Brain pericyte (primary cell): ENCODE measurements around the gene ZBTB5.
"Not testable (repeated sequence)": the region's sequence is repeated elsewhere in the genome, so short reads cannot be mapped to it uniquely, and the experiment has no call there.

Experiments
- DNase-seq: peaks from one replicate; pipeline ENCODE4 v3.0.0-alpha.2; 2012; ENCODE audit warnings: low read depth, low spot score

Gene ZBTB5

DNA sequence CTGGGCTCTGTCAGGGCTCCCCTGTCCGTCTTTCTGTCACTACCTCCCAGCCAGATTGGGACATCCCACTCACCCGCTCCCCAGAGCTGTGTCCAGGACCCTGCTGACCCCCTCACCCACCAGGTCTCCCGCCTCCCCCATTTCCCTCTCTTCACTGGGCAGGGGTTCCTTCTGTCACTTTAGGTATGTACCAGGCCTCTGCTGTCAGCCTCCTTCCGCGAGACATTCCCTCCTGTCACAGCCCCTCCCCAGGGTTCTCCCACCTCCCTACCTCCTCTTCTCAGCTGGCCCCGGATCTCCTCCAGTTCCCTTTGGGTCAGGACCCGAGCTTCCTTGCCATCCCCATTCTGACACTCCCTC, 21.0 kb upstream of the ZBTB5 start:
- DNase-seq: no peak

GRCh38 chr9:37485389-37486255, 20.4 kb upstream of the ZBTB5 start, which contains the start of gene POLR1E:
Gene POLR1E, plus strand, starts transcription at chr9:37485948. Its CDS starts 100 bp downstream, at chr9:37486048.
- peak; percentile 68 for DNase-seq

DNA sequence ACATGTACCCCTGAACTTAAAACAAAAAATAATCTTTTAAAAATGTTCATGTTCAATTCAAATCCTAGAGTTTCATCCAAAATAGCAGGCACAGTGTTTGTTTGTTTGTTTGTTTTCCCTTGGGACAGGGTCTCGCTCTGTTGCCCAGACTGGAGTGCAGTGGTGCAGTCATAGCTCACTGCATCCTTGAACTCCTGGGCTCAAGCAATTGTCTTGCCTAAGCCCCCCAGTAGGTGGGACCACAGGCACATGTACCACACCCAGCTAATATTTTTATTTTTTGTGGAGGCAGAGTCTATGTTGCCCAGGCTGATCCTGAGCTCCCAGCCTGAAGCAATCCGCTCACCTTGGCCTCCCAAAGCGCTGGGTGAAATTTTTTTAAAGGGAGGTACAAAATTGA, 15.5 kb upstream of the ZBTB5 start:
- DNase-seq: no peak

DNA sequence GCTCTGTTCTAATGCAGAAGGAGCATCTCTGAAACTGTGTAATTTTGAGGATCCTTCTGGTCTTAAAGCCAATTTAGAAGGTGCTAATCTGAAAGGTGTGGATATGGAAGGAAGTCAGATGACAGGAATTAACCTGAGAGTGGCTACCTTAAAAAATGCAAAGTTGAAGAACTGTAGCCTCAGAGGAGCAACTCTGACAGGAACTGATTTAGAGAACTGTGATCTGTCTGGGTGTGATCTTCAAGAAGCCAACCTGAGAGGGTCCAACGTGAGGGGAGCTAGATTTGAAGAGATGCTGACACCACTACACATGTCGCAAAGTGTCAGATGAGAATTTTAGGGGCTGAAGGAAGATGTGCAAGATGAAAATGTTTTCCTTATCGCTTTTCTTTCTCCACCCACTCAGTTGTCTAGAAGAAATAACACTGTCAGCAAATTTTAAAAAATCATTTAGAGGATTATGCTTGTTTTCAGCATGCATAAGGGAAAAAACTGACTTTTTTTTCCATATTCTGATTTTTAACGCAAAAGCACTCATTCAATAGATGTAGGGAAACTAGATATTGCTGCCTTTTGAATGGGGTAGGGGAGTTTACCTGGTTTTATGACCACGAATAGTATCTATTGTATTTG, 12.9 kb upstream of the ZBTB5 start:
- not testable (repeated sequence) for DNase-seq

- not testable (repeated sequence) for DNase-seq
These were observed 12.2 kb upstream of the ZBTB5 start for GRCh38 chr9:37477443-37477842.

- no peak for DNase-seq
These were observed 11.7 kb upstream of the ZBTB5 start for GRCh38 chr9:37476930-37477329.

GRCh38 chr9:37474438-37474837, 9.2 kb upstream of the ZBTB5 start:
- DNase-seq: no peak

GRCh38 chr9:37473982-37474381, 8.7 kb upstream of the ZBTB5 start:
- not testable (repeated sequence) for DNase-seq

- peak; percentile 42 for DNase-seq
These were observed 6.9 kb upstream of the ZBTB5 start for GRCh38 chr9:37471942-37472684.

DNA sequence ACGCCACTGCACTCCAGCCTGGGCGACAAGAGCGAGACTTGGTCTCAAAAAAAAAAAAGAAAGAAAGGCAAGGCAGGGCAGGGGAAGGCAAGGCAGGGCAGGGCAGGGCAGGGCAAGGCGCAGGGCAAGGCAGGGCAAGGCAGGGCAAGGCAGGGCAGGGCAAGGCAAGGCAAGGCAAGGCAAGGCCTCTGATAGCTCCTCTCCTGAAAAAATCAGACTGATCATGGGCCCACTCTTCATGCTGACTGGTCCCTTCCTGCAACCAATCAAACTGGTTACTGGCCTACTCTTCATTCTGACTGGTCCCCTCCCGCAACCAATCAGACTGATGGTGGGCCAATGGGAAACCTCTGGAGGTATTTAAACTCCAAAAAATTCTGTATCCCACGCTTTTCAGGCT, 3.4 kb upstream of the ZBTB5 start:
- no peak for DNase-seq

GRCh38 chr9:37467530-37467929, 2.3 kb upstream of the ZBTB5 start:
- DNase-seq: not testable (repeated sequence)

DNA sequence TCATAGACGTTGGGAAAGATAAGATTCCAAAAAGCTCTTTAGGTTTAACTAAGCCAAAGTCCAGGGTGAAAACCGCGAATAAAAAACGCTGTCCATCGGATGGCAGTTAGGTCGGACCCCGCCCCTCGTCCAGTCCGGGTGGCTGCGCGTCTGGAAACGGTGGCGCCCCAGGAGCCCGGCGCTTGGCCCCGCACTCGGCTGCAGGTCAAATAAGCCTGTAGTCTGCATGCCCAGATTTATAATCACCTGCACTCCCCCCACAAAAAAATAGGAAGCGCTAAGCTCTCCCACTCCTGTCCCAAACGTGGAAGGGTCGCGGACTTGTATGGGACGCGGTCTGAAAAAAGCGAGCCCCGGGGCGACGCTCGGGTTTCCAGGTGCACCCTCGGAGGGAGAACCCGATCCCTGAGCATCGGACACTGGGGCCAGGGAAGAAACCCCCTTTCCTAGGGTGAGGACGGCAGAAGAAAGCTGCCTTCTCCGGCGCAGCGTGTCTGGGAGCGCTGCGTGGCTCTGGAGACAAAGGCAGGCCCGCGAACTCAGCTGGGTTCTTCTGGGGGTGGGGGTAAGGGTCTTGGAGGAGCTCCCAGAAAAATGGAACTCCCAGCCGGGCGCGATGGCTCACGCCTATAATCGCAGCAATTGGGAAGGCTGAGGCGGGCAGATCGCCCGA, 923 bp upstream of the ZBTB5 start:
- DNase-seq: no peak

DNA sequence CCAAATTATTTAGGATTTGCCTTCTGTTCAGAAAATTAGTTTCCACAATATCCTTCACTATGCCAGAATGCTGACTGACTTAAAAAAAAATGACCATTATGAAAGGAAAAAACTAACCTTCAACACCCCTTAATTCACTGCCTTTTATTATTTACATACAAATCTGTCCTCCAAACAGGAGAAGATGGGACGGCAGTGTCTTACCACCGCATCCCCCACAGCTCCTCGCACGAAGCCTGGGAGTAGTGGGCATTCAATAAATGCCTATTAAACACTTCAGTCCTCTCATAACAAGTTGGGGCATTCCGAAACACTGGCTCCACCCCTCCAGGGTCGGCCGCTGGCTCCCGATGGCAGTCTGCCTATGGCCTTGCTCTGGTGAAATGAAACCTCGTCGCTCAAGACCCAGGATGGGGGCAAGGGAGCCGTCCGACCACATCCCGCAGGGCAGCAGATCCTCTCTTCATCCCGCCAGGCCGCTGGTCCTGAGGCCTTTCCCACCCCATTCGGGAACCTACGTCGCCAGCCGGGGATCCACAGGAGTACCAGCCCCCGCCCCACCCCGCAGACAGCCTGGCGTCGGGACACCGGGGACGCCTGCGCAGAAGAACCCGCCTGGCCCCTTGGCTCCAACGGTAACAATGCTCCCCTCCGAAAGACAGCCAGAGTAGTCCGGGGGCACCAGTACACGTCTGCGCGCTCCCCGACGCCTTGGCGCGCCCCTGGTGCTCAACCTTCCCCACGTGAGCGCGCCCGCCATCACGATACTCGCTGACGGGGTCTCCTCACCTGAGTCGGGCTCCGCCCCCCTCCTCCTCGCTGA, 613 bp downstream of the ZBTB5 start:
- peak; percentile 20 for DNase-seq

GRCh38 chr9:37464006-37464405, 1.2 kb downstream of the ZBTB5 start:
- DNase-seq: no peak

DNA sequence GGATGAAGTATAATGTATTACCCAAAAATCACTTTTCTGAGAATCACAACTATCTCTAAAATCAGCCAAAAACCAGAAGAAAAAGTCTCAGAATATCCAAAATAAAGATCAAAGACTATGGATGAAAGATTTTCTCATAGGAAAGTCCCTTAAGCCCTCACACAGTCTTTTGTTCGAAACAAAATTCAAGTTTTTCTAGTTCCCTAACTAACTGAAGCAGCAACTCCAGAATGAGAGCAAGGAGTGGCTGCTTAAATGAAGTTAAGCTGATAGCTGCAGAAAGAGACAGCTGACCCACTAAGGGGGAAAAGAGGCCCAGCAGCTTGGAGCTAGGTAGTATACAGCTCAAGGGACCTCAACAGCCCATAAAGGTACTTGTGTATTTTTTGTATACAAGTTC, 8.4 kb downstream of the ZBTB5 start:
- no peak for DNase-seq

DNA sequence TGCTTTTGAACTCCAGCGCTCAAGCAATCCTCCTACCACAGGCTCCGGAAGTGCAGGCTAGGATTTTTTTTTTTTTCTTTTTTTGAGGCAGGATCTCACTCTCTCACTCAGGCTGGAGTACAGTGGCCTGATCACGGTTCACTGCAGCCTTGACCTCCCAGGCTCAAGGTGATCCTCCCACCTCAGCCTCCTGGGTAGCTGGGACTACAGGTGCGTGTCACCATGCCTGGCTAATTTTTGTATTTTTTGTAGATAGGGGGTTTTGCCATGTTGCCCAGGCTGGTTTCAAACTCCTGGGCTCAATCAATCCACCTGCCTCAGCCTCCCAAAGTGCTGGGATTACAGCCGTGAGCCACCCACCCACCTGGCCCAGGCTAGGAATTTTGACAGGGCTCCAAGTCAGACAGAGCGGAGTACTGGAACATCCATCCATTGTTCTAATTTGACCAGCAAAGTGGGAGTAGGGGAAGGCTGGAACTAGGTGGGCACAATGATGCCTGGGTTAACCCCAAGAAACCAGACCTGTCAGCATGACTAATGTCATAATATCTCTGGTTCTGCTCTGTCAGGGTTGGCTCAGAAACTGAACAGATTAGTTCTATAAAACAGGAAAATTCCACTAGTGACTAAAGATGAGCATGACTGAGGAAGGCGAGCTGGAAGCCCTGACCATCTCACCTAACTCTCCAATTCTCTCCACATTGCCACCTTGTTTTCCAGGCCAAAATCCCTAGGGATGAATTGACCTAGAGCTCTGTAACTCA, 9.2 kb downstream of the ZBTB5 start:
- DNase-seq: no peak

GRCh38 chr9:37454238-37454637, 11.0 kb downstream of the ZBTB5 start:
- no peak for DNase-seq

GRCh38 chr9:37453827-37454226, 11.4 kb downstream of the ZBTB5 start:
- DNase-seq: no peak

- no peak for DNase-seq
These were observed 12.6 kb downstream of the ZBTB5 start for GRCh38 chr9:37452611-37453010.

- DNase-seq: no peak
These were observed 13.6 kb downstream of the ZBTB5 start for GRCh38 chr9:37451628-37452027.
